H54 (cell line): ENCODE data around the gene TTLL3.
A peak's percentile ranks its signal among the peaks of the same experiment; 100 is the strongest.

Source experiments
- DNase-seq: peaks from one replicate; pipeline ENCODE4 v3.0.0; 2011; ENCODE audit warnings: low spot score, mixed read lengths; ENCODE audit not compliant: insufficient read length
- FAIRE-seq: peaks from 3 replicates; lab custom pipeline; 2011; peaks lifted over from hg19 to GRCh38; lab: Jason Lieb, UNC
- POLR2A ChIP-seq: IDR thresholded peaks from 2 replicates; pipeline ENCODE4 v1.6.1; 2011; ENCODE audit warnings: low read depth, mild to moderate bottlenecking, low read length

Gene TTLL3

DNA sequence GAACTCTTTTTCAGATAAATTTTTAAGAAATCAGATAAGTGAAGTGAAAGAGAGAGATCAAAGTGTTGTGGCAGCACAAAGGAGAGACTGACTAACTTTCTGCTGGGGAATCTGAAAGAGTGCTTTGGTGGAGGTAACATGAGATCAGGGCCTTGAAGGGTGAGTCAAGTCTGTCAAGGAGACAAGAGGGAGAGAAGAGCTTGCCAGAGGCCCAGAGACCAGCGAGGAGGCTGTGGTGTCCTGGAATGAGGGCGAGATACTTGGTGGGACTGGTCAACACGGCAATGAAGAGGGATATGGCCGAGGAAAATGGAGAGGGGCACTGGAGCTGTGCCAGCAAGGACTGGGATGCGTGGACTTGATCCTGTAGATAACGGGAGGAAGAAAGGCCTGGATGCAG lies 22.3 kb upstream of the TTLL3 start:
- no peak for TF ChIP-seq POLR2A
- no peak for DNase-seq
- FAIRE-seq, result no peak

DNA sequence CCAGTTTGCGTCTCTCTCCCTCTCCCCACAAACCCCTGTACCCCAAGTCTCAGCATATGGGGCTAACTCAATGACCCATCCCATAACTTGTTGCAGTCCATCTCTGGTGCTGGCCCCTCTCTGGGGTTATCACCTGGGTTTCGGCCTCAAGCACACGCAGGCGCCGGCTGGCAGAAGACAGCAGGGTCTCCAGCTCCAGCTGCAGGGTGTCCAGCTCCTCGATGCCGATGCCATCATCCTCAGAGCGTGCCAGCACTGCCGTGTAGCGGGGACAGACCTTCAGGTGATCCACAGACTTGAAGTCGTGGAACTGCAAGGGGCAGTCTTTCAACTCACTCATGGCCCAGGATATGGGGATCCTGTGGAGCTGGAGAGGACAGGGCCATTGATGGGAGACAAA lies 18.9 kb upstream of the TTLL3 start:
- TF ChIP-seq POLR2A, result no peak
- DNase-seq (no peak), FAIRE-seq (no peak)

DNA sequence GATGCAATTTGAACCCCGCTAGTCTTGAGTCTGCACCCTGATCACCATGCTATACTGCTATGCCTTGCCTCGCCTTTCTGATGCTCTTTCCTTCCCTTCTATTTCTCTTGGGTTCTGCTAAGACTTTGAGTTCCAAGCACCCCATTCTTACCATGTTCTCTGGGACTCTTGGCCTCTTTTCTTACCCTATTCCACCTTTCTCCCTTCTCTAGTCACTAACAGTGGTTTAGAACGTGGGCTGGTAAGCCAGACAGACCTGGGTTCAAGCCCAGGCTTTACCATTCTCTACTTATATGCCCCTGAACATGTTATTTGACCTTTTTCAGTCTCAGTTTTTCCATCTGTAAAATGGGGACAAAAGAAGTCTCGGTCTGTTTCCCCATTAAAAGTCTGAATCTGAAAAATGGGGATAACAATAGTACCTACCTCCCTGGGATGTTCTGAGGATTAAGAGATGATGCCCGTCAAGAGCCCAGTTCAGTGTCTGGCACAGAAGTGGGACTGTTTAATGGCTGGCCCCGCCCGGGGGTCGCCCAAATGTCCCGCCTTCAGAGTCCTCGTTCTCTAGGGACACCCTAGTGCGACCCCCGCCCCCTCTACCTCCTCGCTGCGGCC lies 18.2 kb upstream of the TTLL3 start:
- TF ChIP-seq POLR2A, result no peak
- no peak for FAIRE-seq

DNA sequence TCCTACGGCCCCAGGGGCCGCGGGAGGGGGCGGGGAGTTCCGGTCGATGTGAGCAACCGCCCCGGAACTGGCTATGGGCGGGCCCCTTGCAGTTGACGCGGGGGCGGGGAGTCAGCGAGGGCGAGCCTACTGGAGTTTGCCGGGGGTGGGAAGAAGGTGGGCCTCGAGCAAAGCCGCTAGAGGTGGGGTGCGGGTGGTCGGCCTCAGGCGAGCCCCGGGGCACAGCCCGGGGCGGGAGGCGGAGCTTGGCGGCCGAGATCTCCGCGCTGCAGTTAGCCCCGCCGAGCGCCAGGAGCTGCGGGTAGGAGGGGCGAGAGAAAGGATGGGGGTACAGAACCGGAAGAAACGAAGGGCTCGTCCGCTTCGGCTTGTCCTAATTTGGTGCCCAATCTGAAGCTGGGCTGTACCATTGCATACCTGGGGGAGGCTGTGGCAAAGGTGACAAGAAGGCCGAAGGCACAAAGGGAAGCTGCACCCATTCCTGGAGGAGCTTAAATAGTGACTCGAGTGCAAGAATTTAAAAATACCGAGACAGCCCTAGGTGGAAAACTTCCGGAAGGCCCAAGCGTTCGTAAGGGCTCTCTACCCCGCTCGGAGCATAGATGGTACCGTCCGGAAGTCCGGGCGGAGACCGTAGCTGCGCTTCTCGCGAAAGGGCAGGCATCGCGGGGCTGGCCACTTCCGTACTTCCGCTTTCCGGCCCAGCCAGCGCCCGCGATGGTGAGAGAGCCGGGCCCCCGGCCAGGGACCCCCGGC lies 17.5 kb upstream of the TTLL3 start, which contains the start of the genes ARPC4 and TADA3:
Gene ARPC4, plus strand, starts transcription at position 678 of the 756 bp plus-strand sequence. Its CDS starts 40 bp downstream, at position 718.
Gene TADA3, minus strand, starts transcription at position 69 of the 756 bp plus-strand sequence. CDS start 1,007 bp downstream, outside the sequence.
- peak; percentile 47; the same call in 1 of the 2 replicates for TF ChIP-seq POLR2A
- DNase-seq (peak; percentile 86), FAIRE-seq (peak; percentile 20)

More for the DNA sequence above, 18.2 kb upstream of the TTLL3 start:
- no peak for DNase-seq

DNA sequence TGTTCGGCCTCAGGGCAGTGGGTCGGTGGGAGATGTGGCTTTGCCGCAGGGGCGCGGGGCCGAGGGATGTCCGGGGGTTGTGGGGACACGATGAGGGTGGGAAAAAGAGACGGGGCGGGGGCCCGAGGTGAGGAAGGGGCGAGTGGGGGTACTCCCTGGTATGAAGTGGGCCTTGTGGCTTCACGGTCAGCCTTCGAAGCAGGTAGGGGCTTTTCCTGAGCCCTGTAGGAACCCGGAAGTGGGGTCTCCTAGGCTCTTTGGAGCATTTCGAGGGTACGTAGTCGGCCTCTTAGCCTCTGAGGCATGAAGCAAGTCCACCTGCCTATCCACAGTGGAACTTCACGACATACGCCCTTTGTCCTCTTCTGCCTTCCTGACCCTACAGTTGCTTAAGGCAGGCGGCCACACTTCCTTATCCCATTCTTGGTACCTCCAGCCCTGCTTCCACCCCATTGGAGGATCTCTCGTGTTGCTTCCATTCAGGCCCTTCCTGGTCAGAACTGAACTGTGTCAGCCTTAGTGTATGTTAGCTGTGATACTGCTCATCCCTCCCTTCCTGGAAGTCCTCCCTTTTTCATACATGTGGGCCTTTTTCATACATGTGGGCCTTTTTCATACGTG lies 16.8 kb upstream of the TTLL3 start:
- FAIRE-seq, result no peak
- TF ChIP-seq POLR2A, result no peak

DNA sequence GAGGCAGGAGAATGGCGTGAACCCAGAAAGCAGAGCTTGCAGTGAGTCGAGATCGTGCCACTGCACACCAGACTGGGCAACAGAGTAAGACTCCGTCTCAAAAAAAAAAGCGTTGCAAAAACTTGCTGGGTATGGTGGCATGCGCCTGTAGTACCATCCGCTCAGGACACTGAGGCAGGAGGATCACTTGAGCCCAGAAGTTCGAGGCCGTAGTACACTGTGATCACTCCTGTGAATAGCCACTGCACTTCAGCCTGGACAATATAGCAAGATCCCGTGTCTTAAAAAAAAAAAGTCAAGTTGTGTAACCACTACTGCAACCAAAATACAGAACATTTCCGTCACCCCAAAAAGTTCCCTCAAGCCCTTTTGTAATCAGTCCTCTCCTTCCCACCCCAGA lies 15.7 kb upstream of the TTLL3 start:
- FAIRE-seq, result no peak
- DNase-seq, result no peak
- no peak for TF ChIP-seq POLR2A

More for the DNA sequence above, 16.8 kb upstream of the TTLL3 start:
- no peak for DNase-seq

DNA sequence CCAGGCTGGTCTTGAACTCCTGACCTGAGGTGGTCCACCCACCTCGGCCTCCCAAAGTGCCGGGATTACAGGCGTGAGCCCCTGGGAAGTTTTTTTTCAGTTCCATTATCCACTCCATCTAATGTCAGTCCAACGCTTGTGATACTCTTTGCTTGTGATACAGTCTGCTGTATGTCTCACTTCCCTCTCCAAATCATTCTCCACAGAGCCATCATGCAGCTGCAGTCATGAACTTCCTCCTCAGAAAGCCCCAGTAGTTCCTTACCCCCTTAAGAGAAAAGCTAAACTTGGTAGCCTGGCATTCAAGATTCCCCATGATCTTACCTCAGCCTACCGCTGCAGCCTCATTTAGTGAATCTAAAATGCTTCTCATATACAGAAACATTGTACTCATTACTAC lies 14.9 kb upstream of the TTLL3 start:
- FAIRE-seq, result no peak
- no peak for TF ChIP-seq POLR2A
- no peak for DNase-seq

DNA sequence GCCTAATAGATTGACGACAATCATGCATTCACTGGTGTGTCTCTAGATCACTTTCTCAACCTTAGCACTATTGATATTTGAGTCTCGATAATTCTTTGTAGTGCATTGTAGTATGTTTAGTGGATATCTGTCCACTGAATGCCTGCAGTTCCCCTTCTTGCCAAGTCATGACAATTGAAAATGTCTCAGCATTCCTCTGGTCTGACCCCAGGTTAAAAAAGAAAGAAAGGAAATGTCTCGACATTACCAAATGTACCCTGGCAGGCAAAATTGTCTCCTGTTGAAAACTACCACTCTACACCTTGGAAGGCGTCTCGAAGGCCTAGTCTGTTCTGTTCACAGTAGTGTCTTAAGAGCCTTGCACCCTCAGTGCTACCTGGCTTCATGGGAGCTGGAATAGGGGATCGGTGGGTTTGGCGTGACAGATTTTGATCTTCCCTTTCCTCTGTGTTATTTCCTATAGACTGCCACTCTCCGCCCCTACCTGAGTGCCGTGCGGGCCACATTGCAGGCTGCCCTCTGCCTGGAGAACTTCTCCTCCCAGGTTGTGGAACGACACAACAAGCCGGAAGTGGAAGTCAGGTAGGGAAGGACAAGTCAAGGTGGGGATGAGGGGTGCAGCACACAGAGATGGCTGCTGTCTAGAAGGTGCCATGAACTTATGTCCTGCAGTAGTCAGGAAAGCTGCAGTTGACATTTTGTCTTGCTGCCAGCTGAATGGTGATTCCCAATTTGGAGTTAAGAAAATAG lies 12.7 kb upstream of the TTLL3 start:
- DNase-seq (no peak), FAIRE-seq (no peak)
- no peak for TF ChIP-seq POLR2A

DNA sequence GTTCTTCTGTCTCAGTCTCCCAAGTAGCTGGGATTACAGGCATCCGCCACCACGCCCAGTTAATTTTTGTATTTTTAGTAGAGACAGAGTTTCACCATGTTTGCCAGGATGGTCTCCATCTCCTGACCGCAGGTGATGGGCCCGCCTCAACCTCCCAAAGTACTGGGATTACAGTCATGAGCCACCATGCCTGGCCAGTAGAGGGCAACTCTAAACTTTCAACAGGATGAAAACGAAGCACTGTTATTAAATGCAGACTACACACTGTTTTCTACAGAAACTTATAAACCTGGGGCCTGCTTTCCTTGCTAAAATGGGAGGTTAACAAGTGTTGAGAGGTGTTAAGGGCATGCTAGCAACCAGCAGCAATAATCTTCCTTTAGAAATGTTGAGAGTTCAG lies 9.5 kb upstream of the TTLL3 start:
- DNase-seq (no peak), FAIRE-seq (no peak)
- no peak for TF ChIP-seq POLR2A

DNA sequence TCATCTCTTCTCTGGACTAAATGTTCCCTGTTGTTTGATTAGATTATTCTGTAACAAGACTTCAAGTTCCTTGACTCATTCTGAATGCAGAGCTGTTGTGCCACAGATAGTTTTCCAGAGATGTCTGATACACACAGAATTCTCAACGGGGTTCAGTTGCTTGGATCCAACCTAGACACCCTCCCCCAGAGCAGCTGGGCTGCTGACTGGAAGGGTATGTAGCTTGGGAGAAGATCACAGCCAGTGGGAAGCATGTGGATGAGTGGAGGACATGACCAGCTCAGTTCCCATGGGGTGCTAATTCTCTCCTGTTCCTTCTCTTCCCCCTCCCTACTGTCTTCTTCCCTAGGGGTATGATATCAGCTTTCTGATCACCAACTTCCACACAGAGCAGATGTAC lies 6.6 kb upstream of the TTLL3 start:
- no peak for DNase-seq
- no peak for FAIRE-seq
- TF ChIP-seq POLR2A, result no peak

DNA sequence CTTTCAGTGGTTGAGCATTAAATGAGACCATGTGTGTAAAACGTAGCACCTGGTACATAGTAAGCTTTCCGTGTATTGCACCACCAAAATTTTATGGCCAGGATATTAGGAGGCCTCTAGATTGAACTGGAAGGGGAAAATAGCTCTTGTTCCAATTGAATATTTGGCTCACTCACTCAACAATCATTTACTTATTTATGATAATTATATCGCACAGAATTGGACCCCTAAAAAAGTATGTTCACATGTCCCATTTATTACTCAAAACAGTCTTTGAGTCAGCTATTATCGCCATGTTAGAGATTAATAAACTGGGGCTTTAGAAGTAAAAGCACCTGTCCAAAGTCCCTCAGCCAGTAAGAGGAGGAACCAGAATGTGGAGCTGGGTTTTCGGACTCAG lies 5.1 kb upstream of the TTLL3 start:
- no peak for TF ChIP-seq POLR2A
- DNase-seq (no peak), FAIRE-seq (no peak)

DNA sequence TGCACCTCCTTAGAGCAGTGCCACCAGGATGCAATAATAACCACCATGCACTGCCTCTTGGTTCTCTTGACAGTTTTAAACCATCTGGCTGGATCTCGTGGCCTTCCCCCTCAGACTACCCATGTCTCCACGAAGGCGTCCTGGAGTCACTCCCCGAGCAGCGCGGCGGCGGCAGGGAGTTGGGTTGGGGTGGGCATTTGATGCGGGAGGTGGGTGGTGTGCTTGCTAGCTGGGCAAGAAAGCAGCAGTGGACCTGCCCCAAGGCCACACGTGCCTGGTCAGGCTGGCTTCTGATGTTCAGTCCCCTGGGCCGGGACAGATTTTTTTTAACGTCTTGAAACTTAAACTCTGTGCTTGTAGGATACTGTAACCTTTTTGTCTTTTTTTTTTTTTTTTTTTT lies 3.9 kb upstream of the TTLL3 start:
- FAIRE-seq (no peak), DNase-seq (no peak)
- TF ChIP-seq POLR2A, result no peak

DNA sequence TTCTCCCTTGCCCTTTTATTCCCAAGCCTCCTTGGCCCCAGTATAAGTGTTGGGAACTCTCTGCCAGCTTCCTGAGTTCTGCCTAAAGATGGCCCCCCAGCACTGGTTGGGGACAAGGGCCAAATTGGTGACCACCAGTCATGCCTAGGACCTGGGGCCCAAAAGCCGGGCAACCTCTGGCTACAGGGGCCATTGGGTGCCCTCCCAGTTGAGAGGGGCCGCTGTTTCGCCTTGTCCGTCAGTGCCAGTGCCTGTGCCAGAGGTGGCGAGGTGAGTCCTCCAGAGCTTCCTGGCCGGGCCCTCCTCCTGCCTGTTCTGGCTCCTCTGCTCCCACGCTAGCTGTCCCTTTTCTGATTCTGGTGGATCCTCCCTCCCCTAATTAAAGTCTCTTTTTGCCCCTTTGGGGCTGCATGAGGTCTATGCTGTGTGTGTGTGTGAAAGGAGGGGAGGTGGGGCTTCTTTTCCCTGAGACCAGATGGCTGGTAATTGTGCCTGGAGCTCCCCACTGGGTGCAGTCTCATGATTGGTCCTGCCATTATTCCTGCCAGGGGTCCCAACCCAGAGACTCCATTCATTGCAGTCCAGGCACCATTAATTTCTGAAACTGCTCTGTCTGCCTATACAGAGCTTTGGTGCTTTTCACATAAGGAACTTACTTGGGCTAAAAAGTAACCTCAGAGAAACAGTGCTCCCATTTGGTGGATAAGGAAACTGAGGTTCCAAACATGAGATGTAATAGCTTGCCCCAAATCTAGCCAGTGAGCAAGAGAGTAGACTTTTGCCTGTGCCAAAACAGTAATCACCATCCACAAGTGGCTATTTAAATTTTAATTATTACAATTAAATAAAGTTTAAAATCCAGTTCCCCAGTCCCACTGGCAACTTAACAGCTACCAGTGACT lies 3.1 kb upstream of the TTLL3 start:
- DNase-seq (no peak), FAIRE-seq (no peak)
- TF ChIP-seq POLR2A, result no peak
